Myocyte (in vitro differentiated cells): Measurements from ENCODE around the gene EPHB4. TPM values are rescaled to one million over a fixed set of nuclear protein-coding genes. Genes with fewer than 3 reads are reported as not detected.
"Not testable (repeated sequence)": the region's sequence is repeated elsewhere in the genome, so short reads cannot be mapped to it uniquely, and the experiment has no call there.

Experiments used
- DNase-seq: peaks from one replicate; pipeline ENCODE4 v3.0.0-alpha.2; 2012; ENCODE audit warnings: low read depth
- total RNA-seq: library from RNA; depleted of rRNA; stranded (reverse); fragments of >200 nt; gene quantifications from 2 replicates; pipeline ENCODE4 v1.2.3, GENCODE V29; 2014

The EPHB4 gene
- total RNA-seq, 1 donor from 2014 or later, result 63.7 TPM

DNA sequence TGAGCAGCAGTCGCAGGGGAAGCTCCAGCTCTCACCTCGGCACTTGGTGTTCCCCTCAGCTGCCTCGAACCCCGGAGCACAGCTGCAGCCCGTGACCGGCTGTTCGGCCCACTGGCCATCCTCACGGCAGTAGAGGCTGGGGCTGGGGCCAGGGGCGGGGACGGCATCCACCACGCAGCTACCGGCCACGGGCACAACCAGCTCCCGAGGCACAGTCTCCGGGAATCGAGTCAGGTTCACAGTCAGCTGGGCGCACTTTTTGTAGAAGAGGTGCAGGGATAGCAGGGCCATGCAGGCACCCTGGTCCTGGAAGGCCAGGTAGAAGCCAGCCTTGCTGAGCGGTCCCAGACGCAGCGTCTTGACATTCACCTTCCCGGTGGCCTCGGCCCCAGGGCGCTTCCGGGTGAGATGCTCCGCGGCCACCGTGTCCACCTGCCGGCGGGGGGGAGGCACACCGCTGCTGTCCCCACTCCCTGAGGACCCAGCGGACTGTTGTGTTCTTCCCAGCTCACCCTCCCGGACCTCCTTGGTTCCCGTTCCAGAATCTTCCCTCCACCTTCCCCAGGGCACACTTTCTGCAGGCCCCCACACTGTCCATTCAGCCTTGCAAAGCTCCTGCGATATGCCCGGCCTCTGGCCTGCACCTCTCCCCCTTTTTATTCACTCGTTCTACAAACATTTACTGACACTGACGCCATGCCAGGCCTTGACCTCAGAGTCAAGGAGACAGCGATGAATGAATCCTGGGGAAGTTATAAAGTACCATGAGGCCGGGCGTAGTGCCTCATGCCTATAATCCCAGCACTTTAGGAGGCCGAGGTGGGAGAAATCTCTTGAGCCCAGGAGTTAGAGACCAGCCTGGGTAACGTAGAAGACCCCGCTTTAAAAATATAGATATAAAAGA is 4.8 kb downstream of the EPHB4 start:
- no peak for DNase-seq

DNA sequence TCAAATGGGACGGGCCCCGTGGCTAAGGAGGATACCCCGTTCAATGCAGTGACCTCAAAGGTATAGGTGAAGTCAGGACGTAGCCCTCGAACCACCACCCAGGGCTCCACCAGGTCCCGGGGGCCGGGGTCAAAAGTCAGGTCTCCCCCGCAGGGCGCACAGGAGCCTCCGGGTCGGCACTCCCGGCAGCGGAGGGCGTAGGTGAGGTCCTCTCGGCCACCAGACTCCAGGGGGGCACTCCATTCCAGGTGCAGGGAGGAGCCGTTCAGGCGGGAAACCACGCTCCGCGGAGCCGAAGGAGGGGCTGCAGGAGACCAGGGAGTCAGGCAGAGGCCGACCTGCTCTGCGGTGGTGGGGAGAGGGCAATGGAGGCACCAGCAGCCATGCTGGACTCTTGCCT is 7.7 kb downstream of the EPHB4 start:
- DNase-seq, result no peak

DNA sequence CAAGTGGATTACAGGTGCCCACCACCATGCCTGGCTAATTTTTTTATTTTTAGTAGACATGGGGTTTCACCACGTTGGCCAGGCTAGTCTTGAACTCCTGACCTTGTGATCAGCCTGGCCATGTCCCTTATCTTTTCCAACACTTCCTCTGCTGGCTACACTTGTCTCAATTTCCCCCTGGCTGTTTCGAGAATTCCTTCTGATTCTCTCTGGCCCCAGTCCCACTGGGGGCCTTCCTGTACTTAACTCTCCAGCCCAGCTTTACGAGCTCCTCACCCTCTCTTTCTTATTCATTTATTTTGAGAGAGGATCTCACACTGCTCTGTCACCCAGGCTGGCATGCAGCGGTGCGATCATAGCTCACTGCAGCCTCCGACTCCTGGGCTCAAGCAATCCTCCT is 8.5 kb downstream of the EPHB4 start:
- DNase-seq, result no peak

DNA sequence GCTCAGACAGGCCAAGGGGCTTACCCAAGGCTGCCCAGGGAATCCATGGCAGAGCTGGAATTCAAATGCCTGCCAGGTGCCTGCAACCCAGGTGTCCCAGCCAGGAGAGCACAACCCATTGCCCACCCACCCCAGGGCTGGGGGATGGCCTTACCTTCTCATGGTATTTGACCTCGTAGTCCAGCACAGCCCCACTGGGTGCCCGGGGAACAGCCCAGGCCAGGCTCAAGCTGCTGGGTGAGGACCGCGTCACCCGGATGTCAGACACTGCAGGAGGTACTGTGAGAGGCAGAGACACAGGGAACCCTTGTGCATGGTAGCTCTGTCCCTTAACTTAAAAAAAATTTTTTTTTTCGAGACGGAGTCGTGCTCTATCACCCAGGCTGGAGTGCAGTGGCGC is 9.0 kb downstream of the EPHB4 start:
- no peak for DNase-seq

DNA sequence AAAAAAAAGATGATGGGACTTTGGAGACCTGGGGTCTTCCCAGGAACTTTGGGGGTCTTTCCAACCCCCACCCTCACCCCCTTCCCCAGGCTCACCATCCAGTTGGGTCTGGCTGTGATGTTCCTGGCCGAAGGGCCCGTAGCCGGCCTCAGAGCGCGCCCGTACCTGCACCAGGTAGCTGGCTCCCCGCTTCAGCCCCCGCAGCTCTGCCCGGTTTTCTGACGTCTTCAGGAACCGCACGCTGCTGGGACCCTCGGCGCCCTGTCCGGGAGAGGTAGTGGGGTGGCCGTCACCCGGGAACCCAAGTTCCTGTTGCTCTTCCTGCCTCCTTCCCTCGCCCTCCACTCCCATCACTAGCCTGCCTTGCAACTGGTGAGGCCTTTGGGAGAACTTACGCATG is 10.2 kb downstream of the EPHB4 start:
- DNase-seq, result no peak

DNA sequence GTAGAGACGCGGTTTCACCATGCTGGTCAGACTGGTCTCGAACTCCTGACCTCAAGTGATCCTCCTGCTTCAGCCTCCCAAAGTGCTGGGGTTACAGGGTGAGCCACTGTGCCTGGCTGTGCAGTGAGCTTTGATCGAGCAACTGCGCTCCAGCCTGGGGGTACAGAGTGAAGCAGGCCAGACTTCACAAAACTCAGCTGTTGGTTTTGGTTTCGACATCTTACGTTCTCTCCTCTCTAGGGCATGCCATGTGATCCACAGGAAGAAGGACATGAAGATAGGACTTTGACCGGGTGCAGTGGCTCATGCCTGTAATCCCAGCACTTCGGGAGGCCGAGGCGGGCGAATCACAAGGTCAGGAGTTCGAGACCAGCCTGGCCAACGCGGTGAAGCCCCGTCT is 10.8 kb downstream of the EPHB4 start:
- DNase-seq, result not testable (repeated sequence)

DNA sequence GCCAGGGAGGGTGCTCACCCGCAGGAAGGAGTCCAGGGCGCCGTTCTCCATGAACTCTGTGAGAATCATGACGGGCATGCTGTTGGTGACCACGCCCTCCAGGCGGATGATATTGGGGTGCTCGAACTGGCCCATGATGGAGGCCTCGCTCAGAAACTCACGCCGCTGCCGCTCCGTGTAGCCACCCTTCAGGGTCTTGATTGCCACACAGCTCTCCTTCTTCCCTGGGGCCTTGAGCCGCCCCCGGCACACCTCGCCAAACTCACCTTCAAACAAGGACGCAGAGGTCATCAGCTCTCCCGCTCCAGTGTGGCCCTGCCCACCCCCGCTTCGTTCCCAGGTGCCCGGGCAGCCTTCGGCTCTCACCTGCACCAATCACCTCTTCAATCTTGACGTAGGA is 14.6 kb downstream of the EPHB4 start:
- DNase-seq, result no peak

DNA sequence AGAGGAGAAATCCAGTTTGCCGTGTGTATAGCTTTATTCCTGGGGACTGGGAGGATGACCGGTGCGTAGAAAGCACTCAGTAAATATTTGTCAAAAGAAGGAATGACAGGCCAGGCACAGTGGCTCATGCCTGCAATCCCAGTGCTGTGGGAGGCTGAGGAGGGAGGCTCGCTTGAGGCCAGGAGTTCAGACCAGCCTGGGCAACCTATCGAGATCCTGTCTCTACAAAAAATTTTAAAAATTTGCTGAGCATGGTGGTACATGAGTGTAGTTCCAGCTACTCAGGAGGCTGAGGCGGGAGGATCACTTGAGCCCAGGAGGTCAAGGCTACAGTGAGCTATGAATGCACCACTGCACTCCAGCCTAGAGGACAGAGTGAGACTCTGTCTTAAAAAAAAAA is 15.8 kb downstream of the EPHB4 start:
- DNase-seq, result no peak

DNA sequence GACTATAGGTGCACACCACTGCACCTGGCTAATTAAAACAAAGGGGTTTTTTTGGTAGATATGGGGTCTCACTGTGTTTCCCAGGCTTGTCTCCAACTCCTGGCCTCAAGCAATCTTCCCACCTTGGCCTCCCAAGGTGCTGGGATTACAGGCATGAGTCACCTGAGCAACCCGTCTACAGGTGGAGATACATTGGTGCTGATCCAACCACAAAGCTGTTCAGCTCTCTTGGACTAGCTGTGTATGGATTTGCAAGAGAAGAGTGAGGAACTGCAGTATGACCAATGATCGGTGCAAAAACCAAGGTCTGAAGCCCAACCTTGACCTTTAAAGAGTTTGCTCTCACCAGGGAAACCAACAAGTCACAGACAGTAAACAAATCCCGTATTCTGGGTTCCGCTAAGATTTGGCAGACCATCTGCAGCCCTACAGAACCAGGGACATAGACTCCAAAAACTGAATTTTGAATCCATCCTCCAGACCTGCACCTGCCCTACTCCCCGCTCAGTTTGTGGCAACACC is 18.9 kb downstream of the EPHB4 start:
- DNase-seq, result no peak

DNA sequence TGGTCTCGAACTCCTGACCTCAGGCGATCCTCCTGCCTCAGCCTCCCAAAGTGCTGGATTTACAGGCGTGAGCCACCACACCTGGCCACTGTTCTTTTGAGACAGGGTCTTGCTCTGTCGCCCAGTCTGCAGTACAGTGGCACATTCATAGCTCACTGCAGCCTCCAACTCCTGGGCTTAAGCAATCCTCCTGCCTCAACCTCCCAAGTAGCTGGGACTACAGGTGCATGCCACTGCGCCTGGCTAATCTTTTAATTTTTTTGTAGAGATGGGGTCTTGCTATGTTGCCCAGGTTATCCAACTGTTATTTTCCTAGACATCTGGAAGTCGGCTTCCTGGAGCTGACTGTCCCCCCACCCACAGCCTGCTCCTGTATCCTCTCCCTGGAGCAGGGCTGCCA is 20.4 kb downstream of the EPHB4 start:
- DNase-seq, result not testable (repeated sequence)

DNA sequence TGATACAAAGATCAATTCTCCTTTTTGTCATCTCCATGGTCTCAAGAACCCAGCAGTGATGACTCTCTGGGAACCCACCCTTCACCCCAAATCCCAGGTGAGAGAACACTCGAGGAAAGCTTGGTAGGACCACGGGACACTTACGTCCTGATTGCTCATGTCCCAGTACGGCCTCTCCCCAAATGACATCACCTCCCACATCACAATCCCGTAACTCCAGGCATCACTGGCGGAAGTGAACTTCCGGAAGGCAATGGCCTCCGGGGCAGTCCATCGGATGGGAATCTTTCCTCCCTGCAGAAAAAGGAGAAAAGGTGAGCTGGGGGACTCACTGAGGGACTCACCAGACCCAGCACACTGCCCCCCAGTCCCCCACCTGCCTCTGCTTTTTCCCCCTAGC is 21.0 kb downstream of the EPHB4 start:
- DNase-seq, result no peak

DNA sequence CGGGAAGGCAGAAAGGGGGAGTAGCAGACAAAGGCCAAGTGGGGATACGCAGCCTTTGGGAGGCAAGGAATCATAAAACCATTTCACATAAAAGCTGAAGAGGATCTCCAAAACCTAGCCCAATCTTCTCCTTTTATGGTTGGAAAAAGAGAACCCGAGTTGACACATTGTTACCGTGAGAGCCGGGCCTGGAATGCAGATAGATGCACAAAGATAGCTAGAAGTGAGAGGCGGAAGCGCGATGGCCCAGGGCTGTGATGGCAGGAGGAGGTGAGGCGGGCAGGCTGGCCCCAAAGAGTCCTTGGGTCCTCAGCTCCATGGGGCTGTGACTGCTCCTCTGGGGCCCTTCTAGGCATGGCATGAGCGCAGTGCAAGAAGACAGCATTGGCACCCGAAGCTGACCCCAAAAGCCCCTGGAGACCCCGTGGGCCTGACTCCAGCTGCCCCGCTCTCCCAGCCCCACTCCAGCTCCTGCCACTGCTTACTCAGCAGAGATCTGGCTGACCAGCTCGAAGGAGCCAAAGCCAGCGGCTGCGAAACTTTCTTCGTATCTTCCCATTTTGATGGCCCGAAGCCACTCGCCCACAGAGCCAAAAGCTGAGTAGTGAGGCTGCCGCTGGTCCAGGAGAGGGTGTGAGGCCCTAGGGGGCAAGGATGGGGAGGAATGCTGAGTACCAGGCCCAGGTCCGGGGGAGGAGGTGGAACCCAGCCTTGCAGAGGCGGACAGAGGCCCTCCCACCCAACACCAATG is 22.5 kb downstream of the EPHB4 start:
- no peak for DNase-seq

DNA sequence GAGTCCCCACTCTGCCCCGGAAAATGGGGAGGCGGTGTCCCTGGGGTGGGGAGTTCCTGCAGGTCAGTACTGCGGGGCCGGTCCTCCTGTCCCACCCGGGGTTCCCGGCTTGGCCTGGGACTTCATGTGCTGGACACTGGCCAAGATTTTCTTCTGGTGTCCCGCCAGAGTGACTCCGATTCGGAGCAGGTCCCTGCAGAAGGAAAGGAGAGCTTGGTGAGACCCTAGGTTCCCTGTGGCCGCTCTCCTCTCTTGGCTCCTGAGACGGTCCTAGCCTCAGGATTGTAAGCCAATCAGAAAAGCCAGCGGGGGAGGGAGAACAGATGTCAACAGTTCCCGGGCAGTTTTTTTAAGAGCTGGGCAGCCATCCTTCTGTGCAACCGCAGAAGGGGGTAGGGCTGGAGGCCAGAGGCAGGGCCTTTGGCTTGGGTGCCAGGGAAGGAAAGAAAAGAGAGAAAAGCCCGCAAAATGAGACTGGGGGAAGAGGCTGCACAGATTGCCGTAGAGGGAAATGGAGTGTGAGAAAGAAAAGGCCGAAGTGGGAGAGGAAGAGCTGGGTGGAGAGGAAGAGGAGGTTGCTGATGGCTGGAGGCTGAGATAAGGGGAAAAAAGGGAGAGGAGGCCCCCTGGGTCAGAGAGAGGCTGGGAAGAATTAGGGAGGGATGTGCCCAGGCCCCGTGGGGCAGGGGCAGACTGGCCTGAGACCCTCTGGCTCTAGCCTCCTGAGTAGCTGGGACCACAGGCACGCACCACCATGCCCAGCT is 23.7 kb downstream of the EPHB4 start:
- peak; percentile 99 for DNase-seq

DNA sequence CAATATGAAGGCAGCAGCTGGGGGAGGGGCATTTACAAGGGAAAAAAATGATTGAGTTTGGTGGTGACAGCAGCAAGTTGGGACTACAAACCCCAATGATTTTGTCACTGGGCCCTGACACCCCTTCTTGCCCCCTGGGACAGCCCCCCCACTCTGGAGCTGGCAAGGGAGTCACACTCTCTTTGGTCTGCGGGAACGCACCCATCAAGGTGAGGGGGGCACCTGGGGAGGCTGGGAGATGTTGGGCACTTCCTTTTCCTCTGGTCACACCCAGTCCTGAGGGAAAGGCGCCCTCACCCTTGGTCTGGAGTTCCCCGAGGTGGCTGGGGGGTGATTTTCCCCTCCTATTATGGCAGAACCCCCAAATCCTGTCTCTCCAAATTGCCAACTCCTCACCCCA is 24.4 kb downstream of the EPHB4 start:
- DNase-seq, result peak; percentile 20

DNA sequence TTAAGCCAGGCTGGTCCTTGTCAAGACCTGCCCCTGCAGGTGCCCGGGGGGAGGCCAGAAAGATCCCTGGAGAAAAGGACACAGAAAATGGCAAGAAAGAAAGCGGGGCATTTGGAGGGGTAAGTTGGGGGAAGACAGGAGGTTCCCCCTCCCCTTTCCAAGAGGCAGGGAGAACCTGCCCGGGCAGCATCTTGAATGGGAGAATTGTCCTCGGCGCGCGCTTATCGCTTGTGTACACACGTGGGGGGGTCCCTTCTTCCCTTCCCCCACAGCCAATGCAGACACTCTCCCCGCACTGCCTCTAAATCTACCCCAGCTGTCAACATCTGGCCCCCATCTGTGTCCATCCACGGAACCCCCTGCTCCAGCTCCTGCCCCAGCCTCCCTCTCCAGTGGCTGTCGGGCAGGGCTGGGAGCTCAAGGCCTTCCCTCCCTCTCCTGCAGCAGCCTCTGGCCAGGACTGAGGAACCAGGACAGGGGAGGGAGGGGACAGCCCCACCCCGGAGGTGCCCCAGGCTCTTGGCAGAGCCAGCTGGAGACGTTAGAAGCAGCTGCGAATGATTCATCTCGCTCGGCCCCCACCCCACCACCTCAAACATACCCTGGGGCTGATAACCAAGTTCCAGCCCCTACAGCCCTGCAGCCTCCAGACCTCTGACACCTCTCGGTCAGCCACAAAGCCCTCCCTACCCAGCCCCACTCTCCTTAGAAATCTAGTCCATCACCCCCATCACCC is 25.3 kb downstream of the EPHB4 start:
- peak; percentile 98 for DNase-seq

DNA sequence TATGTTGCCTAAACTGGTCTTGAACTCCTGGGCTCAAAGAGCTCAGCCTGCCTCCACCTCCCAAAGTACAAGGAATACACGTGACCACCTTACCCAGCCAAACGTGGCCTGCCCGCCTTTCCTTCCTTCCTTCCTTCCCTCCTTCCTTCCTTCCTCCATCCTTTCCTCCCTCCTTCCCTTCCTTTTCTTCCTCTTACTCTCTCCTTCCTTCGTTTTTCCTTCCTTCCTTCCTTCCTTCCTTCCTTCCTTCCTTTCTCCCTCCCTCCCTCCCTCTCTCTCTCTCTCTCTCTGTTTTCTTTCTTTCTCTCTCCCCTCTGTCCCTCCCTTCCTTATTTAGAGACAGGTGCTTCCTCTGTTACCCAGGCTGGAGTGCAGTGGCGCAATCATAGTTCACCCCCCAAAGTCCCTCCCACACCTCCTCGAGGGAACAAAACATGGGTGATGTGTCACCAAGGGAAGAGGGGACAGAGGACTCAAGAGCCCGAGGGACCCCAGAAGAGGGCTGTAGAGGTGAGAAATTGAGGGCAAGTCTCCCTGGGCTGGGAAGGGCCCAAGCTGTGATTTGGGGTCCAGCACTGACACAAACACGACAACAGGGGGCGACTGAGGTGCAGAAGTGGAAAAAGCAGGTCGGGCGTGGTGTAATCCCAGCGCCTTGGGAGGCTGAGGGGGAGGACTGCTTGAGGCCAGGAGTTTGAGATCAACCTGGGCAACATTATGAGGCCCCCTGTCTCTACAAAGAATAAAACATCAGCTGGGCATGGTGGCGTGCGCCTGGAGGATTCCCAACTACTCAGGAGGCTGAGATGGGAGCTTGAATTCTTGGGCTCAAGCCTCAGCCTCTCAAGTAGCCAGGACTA is 28.1 kb downstream of the EPHB4 start:
- DNase-seq, result peak; percentile 72

DNA sequence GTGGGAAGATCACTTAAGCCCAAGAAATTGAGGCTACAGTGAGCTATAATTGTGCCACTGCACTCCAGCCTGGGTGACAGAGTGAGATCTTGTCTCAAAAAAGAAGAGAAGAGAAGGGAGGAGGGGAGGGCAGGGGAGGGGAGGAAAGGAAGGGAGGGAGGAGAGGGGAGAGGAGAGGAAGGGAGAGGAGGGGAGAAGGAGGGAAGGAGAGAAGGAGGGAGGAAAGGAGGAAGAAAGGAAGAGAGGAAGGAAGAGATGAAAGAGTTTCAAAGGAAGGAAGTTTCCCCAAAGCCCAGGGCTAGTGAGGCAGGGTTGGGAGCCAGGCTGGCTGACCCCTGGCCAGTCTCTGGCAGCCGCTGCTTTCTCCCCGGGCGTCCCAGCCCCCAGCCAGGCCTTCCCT is 32.6 kb downstream of the EPHB4 start:
- DNase-seq, result no peak

DNA sequence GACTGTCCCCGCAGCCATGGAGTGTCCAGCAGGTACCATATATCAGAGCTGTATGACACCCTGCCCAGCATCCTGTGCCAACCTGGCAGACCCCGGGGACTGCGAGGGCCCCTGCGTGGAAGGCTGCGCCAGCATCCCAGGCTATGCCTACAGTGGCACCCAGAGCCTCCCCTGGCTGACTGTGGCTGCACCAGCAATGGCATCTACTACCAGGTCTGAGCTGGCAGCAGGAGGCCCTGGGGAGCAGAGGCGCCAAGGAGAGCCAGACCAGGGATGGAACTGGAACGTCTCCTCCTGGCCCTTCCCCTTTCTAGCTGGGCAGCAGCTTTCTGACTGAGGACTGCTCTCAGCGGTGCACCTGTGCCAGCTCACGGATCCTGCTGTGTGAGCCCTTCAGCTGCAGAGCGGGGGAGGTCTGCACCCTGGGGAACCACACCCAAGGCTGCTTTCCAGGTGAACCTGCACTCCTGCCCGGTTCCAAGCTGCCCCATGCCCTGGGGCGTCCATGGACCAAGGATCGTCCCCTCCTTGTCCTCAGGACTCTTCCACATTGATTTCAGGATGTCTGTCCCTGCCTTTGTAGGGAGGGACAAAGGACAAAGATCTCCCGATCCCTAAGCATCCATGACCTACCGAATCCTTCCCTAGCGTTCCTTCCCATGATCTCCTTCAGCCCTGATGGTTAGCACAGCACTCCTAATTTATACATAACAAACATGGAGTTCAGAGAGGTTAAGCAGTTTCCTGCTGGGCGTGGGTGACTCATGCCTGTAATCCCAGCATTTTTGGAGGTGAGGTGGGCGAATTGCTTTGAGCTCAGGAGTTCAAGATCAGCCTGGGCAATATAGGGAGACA is 33.3 kb downstream of the EPHB4 start:
- no peak for DNase-seq
